OCI-LY1 (cell line): ENCODE measurements around the gene KIF17.

Experiments
- H2AFZ ChIP-seq: fragments of 200-600 bp; sonication (generic), shearing (Covaris generic); 2 replicates; pipeline ENCODE4 v1.6.0; 2014; ENCODE audit warnings: antibody characterized with exemption, mild to moderate bottlenecking, low read length
- H3F3A ChIP-seq: fragments of 200-600 bp; sonication (generic), shearing (Covaris generic); 2 replicates; pipeline ENCODE4 v1.6.0; 2014; ENCODE audit warnings: mild to moderate bottlenecking, antibody characterized with exemption, low read length, moderate library complexity; ENCODE audit not compliant: insufficient read depth
- H3K27ac ChIP-seq: fragments of 200-600 bp; sonication (generic); 2 replicates; pipeline ENCODE4 v1.5.1; 2014; ENCODE audit warnings: low read length, mixed run types, mild to moderate bottlenecking, low read depth; ENCODE audit not compliant: poor library complexity, severe bottlenecking
- H3K27me3 ChIP-seq: fragments of 200-600 bp; sonication (generic); 2 replicates; pipeline ENCODE4 v1.6.0; 2014; ENCODE audit warnings: antibody characterized with exemption, mild to moderate bottlenecking, low read length, moderate library complexity; ENCODE audit not compliant: insufficient read depth
- H3K36me3 ChIP-seq: fragments of 200-600 bp; sonication (generic); 2 replicates; pipeline ENCODE4 v1.6.1; 2014; ENCODE audit warnings: mild to moderate bottlenecking, antibody characterized with exemption, low read length, moderate library complexity, mixed read lengths; ENCODE audit not compliant: insufficient read depth
- H3K4me1 ChIP-seq: fragments of 200-600 bp; sonication (generic); 2 replicates; pipeline ENCODE4 v1.5.1; 2014; ENCODE audit warnings: mild to moderate bottlenecking, low read length, moderate library complexity; ENCODE audit not compliant: insufficient read depth, severe bottlenecking
- H3K4me2 ChIP-seq: fragments of 200-600 bp; sonication (generic), shearing (Covaris generic); 2 replicates; pipeline ENCODE4 v1.6.1; 2014; ENCODE audit warnings: low read length
- H3K4me3 ChIP-seq: fragments of 200-600 bp; sonication (generic); 2 replicates; pipeline ENCODE4 v1.5.1; 2014; ENCODE audit warnings: low read length, low read depth, mild to moderate bottlenecking, mixed read lengths; ENCODE audit not compliant: poor library complexity, severe bottlenecking
- H3K79me2 ChIP-seq: fragments of 200-600 bp; shearing (Covaris generic); 2 replicates; pipeline ENCODE4 v1.6.1; 2016; ENCODE audit warnings: mixed run types, low read length, mixed read lengths; ENCODE audit not compliant: insufficient read depth
- H3K9ac ChIP-seq: fragments of 200-600 bp; sonication (generic), shearing (Covaris generic); 2 replicates; pipeline ENCODE4 v1.6.1; 2014; ENCODE audit warnings: mild to moderate bottlenecking, low read length, mixed read lengths
- H3K9me2 ChIP-seq: fragments of 200-600 bp; sonication (generic), shearing (Covaris generic); 2 replicates; pipeline ENCODE4 v1.6.1; 2014; ENCODE audit warnings: low read depth, mild to moderate bottlenecking, low read length, mixed read lengths
- H3K9me3 ChIP-seq: fragments of 200-600 bp; shearing (Covaris generic); 2 replicates; pipeline ENCODE4 v1.6.1; 2014; ENCODE audit warnings: low read length, mixed read lengths
- H4K20me1 ChIP-seq: fragments of 200-600 bp; sonication (generic), shearing (Covaris generic); 2 replicates; pipeline ENCODE4 v1.6.0; 2016; ENCODE audit warnings: mild to moderate bottlenecking, low read length; ENCODE audit not compliant: insufficient read depth
- EZH2 ChIP-seq: fragments of 200-600 bp; sonication (generic), shearing (Covaris generic); IDR thresholded peaks from 2 replicates; pipeline ENCODE4 v1.8.0; 2017; ENCODE audit warnings: borderline replicate concordance, mixed run types, mild to moderate bottlenecking, antibody characterized with exemption, low read length, moderate library complexity, mixed read lengths
- TF ChIP-seq, protein P1 (sequence below): fragments of 200-600 bp; sonication (generic), shearing (Covaris generic); IDR thresholded peaks from 2 replicates; pipeline ENCODE4 v1.5.1; 2017; ENCODE audit warnings: mild to moderate bottlenecking, antibody characterized with exemption, low read length, moderate library complexity, mixed read lengths

KIF17 gene

GRCh38 chr1:20702416-20702815 lies 15.4 kb downstream of the KIF17 start:
- Histone ChIP-seq H3K4me2 (no peak overlapping the region), H3K27me3 (no peaks in the 10 kb centered on the region; the same call in 1 of the 2 replicates), H3K4me1 (no peaks in the 10 kb centered on the region), H2AFZ (no peak overlapping the region), H3K36me3 (no peaks in the 10 kb centered on the region), H3K79me2 (no peaks in the 10 kb centered on the region), H3F3A (no peaks in the 10 kb centered on the region), H3K4me3 (no peak overlapping the region), H3K9me2 (no peaks in the 10 kb centered on the region), H3K27ac (no peak overlapping the region), H3K9ac (no peak overlapping the region), H3K9me3 (no peaks in the 10 kb centered on the region), H4K20me1 (no peaks in the 10 kb centered on the region)
- TF ChIP-seq, protein P1, sequence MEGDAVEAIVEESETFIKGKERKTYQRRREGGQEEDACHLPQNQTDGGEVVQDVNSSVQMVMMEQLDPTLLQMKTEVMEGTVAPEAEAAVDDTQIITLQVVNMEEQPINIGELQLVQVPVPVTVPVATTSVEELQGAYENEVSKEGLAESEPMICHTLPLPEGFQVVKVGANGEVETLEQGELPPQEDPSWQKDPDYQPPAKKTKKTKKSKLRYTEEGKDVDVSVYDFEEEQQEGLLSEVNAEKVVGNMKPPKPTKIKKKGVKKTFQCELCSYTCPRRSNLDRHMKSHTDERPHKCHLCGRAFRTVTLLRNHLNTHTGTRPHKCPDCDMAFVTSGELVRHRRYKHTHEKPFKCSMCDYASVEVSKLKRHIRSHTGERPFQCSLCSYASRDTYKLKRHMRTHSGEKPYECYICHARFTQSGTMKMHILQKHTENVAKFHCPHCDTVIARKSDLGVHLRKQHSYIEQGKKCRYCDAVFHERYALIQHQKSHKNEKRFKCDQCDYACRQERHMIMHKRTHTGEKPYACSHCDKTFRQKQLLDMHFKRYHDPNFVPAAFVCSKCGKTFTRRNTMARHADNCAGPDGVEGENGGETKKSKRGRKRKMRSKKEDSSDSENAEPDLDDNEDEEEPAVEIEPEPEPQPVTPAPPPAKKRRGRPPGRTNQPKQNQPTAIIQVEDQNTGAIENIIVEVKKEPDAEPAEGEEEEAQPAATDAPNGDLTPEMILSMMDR, result peak; percentile 17; the same call in 1 of the 2 replicates
- no peak for TF ChIP-seq EZH2

GRCh38 chr1:20701847-20702246 lies 16.0 kb downstream of the KIF17 start:
- H3K27ac ChIP-seq, result no peak overlapping the region
- no peak overlapping the region for H3K4me2 ChIP-seq
- no peaks in the 10 kb centered on the region for H3K79me2 ChIP-seq
- H3K27me3 ChIP-seq, result no peaks in the 10 kb centered on the region; the same call in 1 of the 2 replicates
- H3K9me3 ChIP-seq, result no peaks in the 10 kb centered on the region
- H3K9ac ChIP-seq, result no peak overlapping the region
- no peak overlapping the region for H2AFZ ChIP-seq
- no peaks in the 10 kb centered on the region for H3K4me1 ChIP-seq
- no peaks in the 10 kb centered on the region for H3K9me2 ChIP-seq
- no peak for TF ChIP-seq EZH2
- TF ChIP-seq, protein P1, result no peak
- H3K36me3 ChIP-seq, result no peaks in the 10 kb centered on the region
- no peaks in the 10 kb centered on the region for H3F3A ChIP-seq
- H4K20me1 ChIP-seq, result no peaks in the 10 kb centered on the region
- H3K4me3 ChIP-seq, result no peak overlapping the region

- no peak overlapping the region for H3K9ac ChIP-seq
- no peak for TF ChIP-seq EZH2
- TF ChIP-seq, protein P1, result no peak
- no peaks in the 10 kb centered on the region for H3K9me2 ChIP-seq
- no peaks in the 10 kb centered on the region for H3K79me2 ChIP-seq
- H4K20me1 ChIP-seq, result no peaks in the 10 kb centered on the region
- H3K9me3 ChIP-seq, result no peaks in the 10 kb centered on the region
- no peaks in the 10 kb centered on the region; the same call in 1 of the 2 replicates for H3K27me3 ChIP-seq
- H3K4me3 ChIP-seq, result no peak overlapping the region
- H3K27ac ChIP-seq, result no peak overlapping the region
- H3F3A ChIP-seq, result no peaks in the 10 kb centered on the region
- peaks cover 3% of the 10 kb centered on the region for H3K4me1 ChIP-seq
- no peak overlapping the region for H2AFZ ChIP-seq
- H3K4me2 ChIP-seq, result no peak overlapping the region
- no peaks in the 10 kb centered on the region for H3K36me3 ChIP-seq
These were observed 16.4 kb downstream of the KIF17 start for GRCh38 chr1:20701446-20701845.
